IMR-90 (cell line): Measurements from ENCODE around the gene BAMBI.

Source experiments
- CTCF ChIP-seq: conservative IDR thresholded peaks from 2 replicates; pipeline ENCODE4 v1.5.1; 2012; ENCODE audit warnings: mild to moderate bottlenecking, low read depth, low read length, improper control_type of control experiment
- ELK1 ChIP-seq: fragments of 150-350 bp; IDR thresholded peaks from 2 replicates; pipeline ENCODE4 v1.6.1; 2016; ENCODE audit warnings: low read depth, mild to moderate bottlenecking, low read length, moderate library complexity, borderline replicate concordance
- POLR2A ChIP-seq: IDR thresholded peaks from 2 replicates; pipeline ENCODE4 v1.6.1; 2012; ENCODE audit warnings: mild to moderate bottlenecking, low read depth, low read length
- RAD21 ChIP-seq: IDR thresholded peaks from 2 replicates; pipeline ENCODE4 v1.6.1; 2012; ENCODE audit warnings: low read length, improper control_type of control experiment

GRCh38 chr10:28728366-28728765 lies 51.0 kb downstream of the BAMBI start:
- TF ChIP-seq CTCF = no peak
- TF ChIP-seq RAD21 = no peak
- no peak for TF ChIP-seq POLR2A
- TF ChIP-seq ELK1 = no peak
